Mesenchymal stem cell (in vitro differentiated cells and primary cell): ENCODE results near the gene IQGAP1.

Experiments
- DNase-seq: peaks from one replicate; pipeline ENCODE4 v3.0.0-alpha.2; 2013
- H2AFZ ChIP-seq: one replicate; pipeline ENCODE4 v1.6.1; 2013; ENCODE audit warnings: low read depth, mild to moderate bottlenecking, control low read depth, inconsistent platforms, low read length, moderate library complexity
- H2AK5ac ChIP-seq: 2 replicates; pipeline ENCODE4 v1.6.1; 2013; ENCODE audit warnings: low read length, moderate library complexity, mild to moderate bottlenecking, inconsistent platforms; ENCODE audit not compliant: severe bottlenecking
- H2BK120ac ChIP-seq: one replicate; pipeline ENCODE4 v1.6.1; 2013; ENCODE audit warnings: low read depth, mild to moderate bottlenecking, inconsistent platforms, low read length, moderate library complexity
- H2BK12ac ChIP-seq, 2 experiments: one replicate each; pipeline ENCODE4 v1.6.1; 2013; ENCODE audit warnings: inconsistent platforms in 2 of 2, low read length in 2 of 2, mild to moderate bottlenecking in 2 of 2, moderate library complexity in 2 of 2, control low read depth in 1 of 2
- H2BK15ac ChIP-seq: one replicate; pipeline ENCODE4 v1.6.1; 2013; ENCODE audit warnings: mild to moderate bottlenecking, low read depth, inconsistent platforms; ENCODE audit not compliant: poor library complexity, severe bottlenecking
- H2BK5ac ChIP-seq: 2 replicates; pipeline ENCODE4 v1.6.1; 2013; ENCODE audit warnings: low read depth, mild to moderate bottlenecking, low read length, control low read depth, inconsistent platforms; ENCODE audit not compliant: poor library complexity, severe bottlenecking
- H3K14ac ChIP-seq, 2 experiments: one replicate each; pipeline ENCODE4 v1.6.1; 2013; ENCODE audit warnings: inconsistent platforms in 2 of 2, low read length in 2 of 2, control low read depth in 1 of 2, mild to moderate bottlenecking in 1 of 2, moderate library complexity in 1 of 2
- H3K18ac ChIP-seq, 2 experiments: one replicate each; pipeline ENCODE4 v1.6.1; 2013; ENCODE audit warnings: inconsistent platforms in 2 of 2, low read length in 2 of 2, control low read depth in 1 of 2, low read depth in 1 of 2, mild to moderate bottlenecking in 1 of 2
- H3K23ac ChIP-seq, 2 experiments: one replicate each; pipeline ENCODE4 v1.6.1; 2013; ENCODE audit warnings: inconsistent platforms in 2 of 2, low read length in 2 of 2, mild to moderate bottlenecking in 2 of 2, moderate library complexity in 2 of 2, control low read depth in 1 of 2
- H3K27ac ChIP-seq: 2 replicates; pipeline ENCODE4 v1.5.1; 2013; ENCODE audit warnings: mild to moderate bottlenecking, moderate library complexity, low read length, control low read depth, inconsistent platforms; ENCODE audit not compliant: poor library complexity, severe bottlenecking
- H3K27me3 ChIP-seq, 2 experiments: 2 replicates each; pipeline versions ENCODE4 v1.6.1 to v1.7.0; 2013; ENCODE audit warnings: low read length in 2 of 2, mild to moderate bottlenecking in 2 of 2, moderate library complexity in 2 of 2, control low read depth in 1 of 2, inconsistent platforms in 1 of 2; ENCODE audit not compliant: control insufficient read depth in 1 of 2, insufficient read depth in 1 of 2
- H3K36me3 ChIP-seq, 2 experiments: 2 replicates each; pipeline versions ENCODE4 v1.6.1 to v1.7.0; 2013; ENCODE audit warnings: low read length in 2 of 2, control low read depth in 1 of 2, inconsistent platforms in 1 of 2, low read depth in 1 of 2, mild to moderate bottlenecking in 1 of 2; ENCODE audit not compliant: insufficient read depth in 2 of 2, control insufficient read depth in 1 of 2
- H3K4ac ChIP-seq, 2 experiments: one replicate each; pipeline ENCODE4 v1.6.1; 2013; ENCODE audit warnings: inconsistent platforms in 2 of 2, low read length in 2 of 2, mild to moderate bottlenecking in 2 of 2, moderate library complexity in 2 of 2, control low read depth in 1 of 2, low read depth in 1 of 2
- H3K4me1 ChIP-seq: 2 replicates; pipeline ENCODE4 v1.6.1; 2013; ENCODE audit warnings: low read depth, low read length, control low read depth; ENCODE audit not compliant: control insufficient read depth, insufficient read depth
- H3K4me2 ChIP-seq: 2 replicates; pipeline ENCODE4 v1.6.1; 2013; ENCODE audit warnings: low read length, mild to moderate bottlenecking, inconsistent platforms; ENCODE audit not compliant: poor library complexity, severe bottlenecking
- H3K4me3 ChIP-seq, 2 experiments: 2 replicates each; pipeline versions ENCODE4 v1.5.1 to v1.7.0; 2013; ENCODE audit warnings: low read length in 2 of 2, mild to moderate bottlenecking in 2 of 2, control low read depth in 1 of 2, low read depth in 1 of 2; ENCODE audit not compliant: insufficient read depth in 1 of 2
- H3K79me1 ChIP-seq: replicated peaks from 2 replicates; pipeline ENCODE4 v1.6.1; 2013; ENCODE audit warnings: mild to moderate bottlenecking, control low read depth, low read length, inconsistent platforms; ENCODE audit not compliant: poor library complexity, severe bottlenecking
- H3K9ac ChIP-seq: 2 replicates; pipeline ENCODE4 v1.7.0; 2013; ENCODE audit warnings: mild to moderate bottlenecking, low read length, moderate library complexity
- H3K9me3 ChIP-seq: 2 replicates; pipeline ENCODE4 v1.7.0; 2013; ENCODE audit warnings: mild to moderate bottlenecking, low read length; ENCODE audit not compliant: control insufficient read depth
- H4K8ac ChIP-seq: one replicate; pipeline ENCODE4 v1.6.1; 2013; ENCODE audit warnings: inconsistent platforms, mild to moderate bottlenecking, low read length, moderate library complexity
- H4K91ac ChIP-seq: one replicate; pipeline ENCODE4 v1.6.1; 2013; ENCODE audit warnings: mild to moderate bottlenecking, low read length, inconsistent platforms
- WGBS: methylation state at CpG from one replicate; pipeline ENCODE4 v1.1.7; 2013; ENCODE audit warnings: mixed read lengths; 5-methylcytosine and 5-hydroxymethylcytosine counted together

The IQGAP1 gene

DNA sequence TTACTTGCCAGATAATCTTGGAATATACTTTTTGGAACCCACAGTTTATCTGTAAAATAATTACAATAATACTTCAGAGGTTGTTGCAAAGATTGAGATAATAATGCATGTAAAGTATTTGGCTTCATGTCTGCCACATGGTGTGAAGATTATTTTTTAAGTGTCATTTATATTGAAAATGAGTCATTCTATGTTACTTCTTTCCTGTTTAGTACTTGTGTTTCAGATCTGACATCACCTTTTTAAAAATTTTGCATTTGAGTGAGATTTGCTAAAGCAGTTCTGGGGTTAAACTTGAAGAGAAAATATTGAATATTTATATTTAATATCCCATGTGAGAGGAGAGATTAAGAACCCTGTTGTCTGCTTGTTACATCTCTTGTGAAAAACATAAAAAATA lies 31.2 kb downstream of the IQGAP1 start:
- no peak overlapping the region for H3K14ac ChIP-seq
- H2BK15ac ChIP-seq, result no peak overlapping the region
- H3K4me3 ChIP-seq, result peak overlapping the region in 1 of 2 experiments; percentile 21

DNA sequence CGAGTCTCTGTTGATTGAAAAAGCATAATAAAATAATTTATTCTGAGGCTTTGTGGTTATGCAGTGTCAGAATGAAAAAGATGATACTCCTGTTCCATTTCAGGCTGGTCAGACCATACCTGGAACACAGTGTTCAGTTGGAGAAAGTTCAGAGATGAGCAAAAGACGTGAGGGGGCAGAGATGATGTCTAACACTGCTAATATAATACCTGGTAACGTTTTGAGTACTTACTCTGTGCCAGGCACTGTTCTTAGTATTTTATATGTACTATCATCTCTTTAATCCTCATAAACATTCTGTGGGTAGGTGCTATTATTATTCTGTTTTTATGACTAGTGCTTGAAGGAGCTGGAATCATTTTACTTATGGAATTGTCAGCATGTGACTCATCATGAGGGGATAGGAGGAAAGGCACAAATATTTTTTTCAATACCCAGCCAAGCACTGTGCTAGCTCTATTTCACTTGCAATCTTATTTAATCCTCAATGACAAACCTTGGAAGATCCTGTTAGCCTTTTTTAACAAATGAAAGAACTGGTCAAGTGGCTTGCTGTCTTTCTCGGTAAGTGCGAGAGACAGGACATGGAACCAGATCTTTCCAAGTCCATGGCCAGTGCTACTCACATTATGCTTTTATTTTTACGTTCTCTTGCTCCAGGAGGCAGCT lies 31.8 kb downstream of the IQGAP1 start:
- Histone ChIP-seq H3K23ac (no peak overlapping the region), H2BK120ac (peak overlapping the region; percentile 19), H2BK12ac (no peak overlapping the region), H3K36me3 (peaks cover 0 to 3% of the 10 kb centered on the region in 2 experiments), H4K8ac (peak overlapping the region; percentile 63), H3K4ac (no peak overlapping the region), H3K9ac (peak overlapping the region; percentile 77), H3K4me2 (peak overlapping the region; percentile 1), H3K4me3 (peak overlapping the region in 1 of 2 experiments; percentile 58), H3K27me3 (no peaks in the 10 kb centered on the region), H2AFZ (no peak overlapping the region), H3K4me1 (peaks cover 16% of the 10 kb centered on the region), H4K91ac (no peak overlapping the region), H3K9me3 (no peaks in the 10 kb centered on the region), H3K18ac (peak overlapping the region; percentile 48 to 89), H2AK5ac (peak overlapping the region; percentile 35), H2BK5ac (peak overlapping the region; percentile 53), H3K14ac (no peak overlapping the region), H3K79me1 (no peaks in the 10 kb centered on the region), H2BK15ac (no peak overlapping the region), H3K27ac (peak overlapping the region; percentile 62)
- peak; percentile 84 for DNase-seq
- 39% methylated on average over 4 of the region's 6 CpGs for WGBS

More for the DNA sequence above, 31.2 kb downstream of the IQGAP1 start:
- Histone ChIP-seq H2AK5ac (no peak overlapping the region), H3K4me1 (peaks cover 19% of the 10 kb centered on the region), H4K91ac (no peak overlapping the region), H3K23ac (no peak overlapping the region), H2BK12ac (no peak overlapping the region), H3K18ac (no peak overlapping the region), H3K36me3 (peaks cover 0 to 3% of the 10 kb centered on the region in 2 experiments), H3K9ac (peak overlapping the region; percentile 77), H3K27me3 (no peaks in the 10 kb centered on the region), H3K9me3 (no peaks in the 10 kb centered on the region), H2AFZ (no peak overlapping the region), H2BK5ac (no peak overlapping the region), H3K79me1 (no peaks in the 10 kb centered on the region), H3K27ac (no peak overlapping the region), H3K4ac (no peak overlapping the region), H4K8ac (no peak overlapping the region), H3K4me2 (no peak overlapping the region), H2BK120ac (no peak overlapping the region)
- DNase-seq, result peak; percentile 29

DNA sequence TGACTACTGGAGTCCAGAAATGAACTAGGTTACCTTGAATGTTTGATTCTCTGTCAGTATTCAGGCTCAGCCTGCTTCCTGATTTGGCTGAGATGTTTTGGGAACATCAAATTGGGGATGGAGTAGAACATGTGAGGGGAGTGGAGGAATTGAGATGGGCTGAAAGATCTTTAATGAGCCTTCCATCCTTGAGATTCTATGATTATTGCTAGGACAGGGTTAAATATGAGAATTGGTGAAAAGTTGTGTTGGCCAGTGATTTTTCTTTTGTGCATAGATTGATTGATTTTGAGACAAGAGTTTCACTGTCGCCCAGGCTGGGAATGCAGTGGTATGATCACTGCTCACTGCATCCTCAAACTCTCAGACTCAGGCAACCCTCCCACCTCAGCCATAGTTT lies 32.4 kb downstream of the IQGAP1 start:
- H2AK5ac ChIP-seq, result peak overlapping the region; percentile 83
- peaks cover 0 to 3% of the 10 kb centered on the region in 2 experiments for H3K36me3 ChIP-seq
- DNase-seq, result no peak
- H3K4me3 ChIP-seq, result peak overlapping the region in 1 of 2 experiments; percentile 58
- H2BK120ac ChIP-seq, result peak overlapping the region; percentile 73
- no peak overlapping the region for H3K14ac ChIP-seq
- H3K27ac ChIP-seq, result peak overlapping the region; percentile 62
- no peak overlapping the region for H2BK15ac ChIP-seq
- H3K79me1 ChIP-seq, result no peaks in the 10 kb centered on the region
- 91% methylated on average over 1 of the region's 1 CpG for WGBS
- H2AFZ ChIP-seq, result no peak overlapping the region
- H3K18ac ChIP-seq, result peak overlapping the region; percentile 48 to 89
- H3K4ac ChIP-seq, result peak overlapping the region; percentile 7 to 35
- H3K4me1 ChIP-seq, result peaks cover 17% of the 10 kb centered on the region
- H3K9ac ChIP-seq, result peak overlapping the region; percentile 77
- H4K8ac ChIP-seq, result no peak overlapping the region
- no peaks in the 10 kb centered on the region for H3K9me3 ChIP-seq
- peak overlapping the region; percentile 53 for H2BK5ac ChIP-seq
- no peak overlapping the region for H3K23ac ChIP-seq
- peak overlapping the region; percentile 1 for H3K4me2 ChIP-seq
- no peak overlapping the region for H4K91ac ChIP-seq
- no peaks in the 10 kb centered on the region for H3K27me3 ChIP-seq
- H2BK12ac ChIP-seq, result no peak overlapping the region

DNA sequence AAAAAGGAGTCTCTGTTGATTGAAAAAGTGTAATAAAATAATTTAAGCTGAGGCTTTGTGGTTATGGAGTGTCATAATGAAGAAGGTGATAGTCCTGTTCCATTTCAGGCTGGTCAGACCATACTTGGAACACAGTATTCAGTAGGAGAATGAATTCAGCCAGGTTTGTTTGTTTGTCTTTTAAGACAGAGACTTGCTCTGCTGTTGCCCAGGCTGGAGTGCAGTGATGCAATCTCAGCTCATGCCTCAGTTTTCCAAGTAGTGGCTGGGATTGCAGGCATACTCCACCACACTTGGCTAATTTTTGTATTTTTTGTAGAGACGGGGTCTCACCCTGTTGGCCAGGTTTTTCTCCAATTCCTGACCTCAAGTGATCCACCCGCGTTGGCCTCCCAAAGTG lies 33.5 kb downstream of the IQGAP1 start:
- Histone ChIP-seq H3K36me3 (peaks cover 2 to 3% of the 10 kb centered on the region in 2 experiments), H3K27ac (peak overlapping the region; percentile 55), H2AFZ (no peak overlapping the region), H3K9ac (peak overlapping the region; percentile 30), H3K27me3 (no peaks in the 10 kb centered on the region), H2AK5ac (peak overlapping the region; percentile 59), H3K23ac (peak overlapping the region in 1 of 2 experiments; percentile 89), H3K79me1 (no peaks in the 10 kb centered on the region), H3K4me1 (peaks cover 21% of the 10 kb centered on the region), H2BK12ac (no peak overlapping the region), H2BK120ac (no peak overlapping the region), H4K8ac (no peak overlapping the region), H3K4me2 (no peak overlapping the region), H3K9me3 (no peaks in the 10 kb centered on the region), H3K4me3 (no peak overlapping the region), H3K14ac (no peak overlapping the region), H3K18ac (no peak overlapping the region), H2BK5ac (no peak overlapping the region), H2BK15ac (no peak overlapping the region), H4K91ac (no peak overlapping the region), H3K4ac (no peak overlapping the region)
- WGBS, result 92% methylated on average over 3 of the region's 3 CpGs
- DNase-seq, result peak; percentile 37
